Natural killer cell (primary cell): ENCODE results near the gene SH3TC2. TPM values are rescaled to one million over a fixed set of nuclear protein-coding genes. Genes with fewer than 3 reads are reported as not detected.
A peak's percentile ranks its signal among the peaks of the same experiment; 100 is the strongest.

Source experiments
- ATAC-seq, 3 donors: fragments of 150-1000 bp in 2 of 3; fragments of 200-7000 bp in 1 of 3; cut with Tn5 transposase; 1 replicate in 1 of 3; 2 replicates in 2 of 3; pipeline ENCODE4 v1.10.0; 2021; ENCODE audit warnings: mild to moderate bottlenecking in 2 of 3, moderate library complexity in 2 of 3
- DNase-seq, 2 donors: peaks; one replicate each; pipeline versions ENCODE4 v3.0.0 to v3.0.0-alpha.2; 2013 to 2021; ENCODE audit warnings: mixed read lengths in 1 of 2
- H3K27ac ChIP-seq: one replicate; pipeline ENCODE4 v1.5.1; 2013; ENCODE audit warnings: mild to moderate bottlenecking, low read length
- H3K27me3 ChIP-seq: one replicate; pipeline ENCODE4 v1.6.1; 2013; ENCODE audit warnings: low read length; ENCODE audit not compliant: control insufficient read depth, insufficient read depth
- H3K36me3 ChIP-seq: one replicate; pipeline ENCODE4 v1.6.1; 2013; ENCODE audit warnings: low read length; ENCODE audit not compliant: control insufficient read depth, insufficient read depth
- H3K4me1 ChIP-seq: one replicate; pipeline ENCODE4 v1.6.1; 2013; ENCODE audit warnings: low read length; ENCODE audit not compliant: control insufficient read depth, insufficient read depth
- H3K4me3 ChIP-seq: one replicate; pipeline ENCODE4 v1.5.1; 2013; ENCODE audit warnings: low read length
- H3K9me3 ChIP-seq: one replicate; pipeline ENCODE4 v1.6.1; 2013; ENCODE audit warnings: low read length; ENCODE audit not compliant: control insufficient read depth, insufficient read depth
- H3K27ac Mint-ChIP-seq, 2 donors: one replicate each; pipeline ENCODE4 v1.8.0; 2022; ENCODE audit warnings: mild to moderate bottlenecking in 2 of 2, mixed read lengths in 2 of 2, moderate library complexity in 1 of 2
- H3K27me3 Mint-ChIP-seq, 2 donors: one replicate each; pipeline ENCODE4 v1.8.0; 2022; ENCODE audit warnings: low read depth in 2 of 2, mixed read lengths in 2 of 2
- H3K36me3 Mint-ChIP-seq: one replicate; pipeline ENCODE4 v1.8.0; 2022; ENCODE audit warnings: mixed read lengths
- H3K4me1 Mint-ChIP-seq, 2 donors: one replicate each; pipeline ENCODE4 v1.8.0; 2022; ENCODE audit warnings: mixed read lengths in 2 of 2
- H3K4me3 Mint-ChIP-seq: one replicate; pipeline ENCODE4 v1.8.0; 2022; ENCODE audit warnings: mild to moderate bottlenecking, moderate library complexity, mixed read lengths
- H3K9me3 Mint-ChIP-seq, 2 donors: one replicate each; pipeline ENCODE4 v1.8.0; 2022; ENCODE audit warnings: mixed read lengths in 2 of 2
- WGBS: methylation state at CpG from one replicate; pipeline ENCODE4 v1.1.7; 2013; ENCODE audit warnings: missing lambda C conversion rate; ENCODE audit not compliant: insufficient coverage; 5-methylcytosine and 5-hydroxymethylcytosine counted together
- intact Hi-C: fragments of 100-400 bp; cut with micrococcal nuclease; formaldehyde crosslinking; loops from one replicate; pipeline ENCODE4 v1.14.2; 2022
- total RNA-seq, 4 donors: library from RNA; stranded (reverse); fragments of 120-200 nt in 1 of 4; gene quantifications; one replicate each; pipeline versions ENCODE4 v1.2.3 to v1.2.4, GENCODE V29; 2013 to 2022
- TF ChIP-seq, protein P1 (sequence below): fragments of 200-600 bp; IDR thresholded peaks from one replicate; pipeline ENCODE4 v1.8.0; 2022; ENCODE audit warnings: antibody characterized with exemption

SH3TC2 gene
- total RNA-seq, 3 donors from 2014 or later (not counting 1 experiment from before 2014, with no cell fraction given): 0.11 to 0.68 (median 0.58) TPM

DNA sequence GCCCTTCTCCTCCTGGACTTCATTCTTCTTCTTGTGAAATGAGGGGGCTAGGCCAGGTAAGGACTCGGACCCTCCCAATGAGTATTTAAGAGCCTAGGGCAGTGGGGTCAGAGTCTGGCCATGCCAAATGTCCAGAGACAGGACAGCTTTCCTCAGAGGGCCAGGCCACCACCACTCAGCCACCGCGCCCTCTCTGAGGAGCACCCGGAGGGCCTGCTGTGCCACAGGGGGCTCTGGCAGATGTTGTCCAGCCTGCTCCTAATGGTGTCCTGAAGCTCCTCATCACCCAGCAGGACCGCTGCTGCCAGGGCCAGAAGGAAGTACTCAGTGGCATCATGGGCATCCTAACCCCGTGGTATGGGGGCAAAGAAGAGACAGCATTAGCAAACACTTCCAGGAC is 58.3 kb downstream of the SH3TC2 start:
- intact Hi-C loops: no loop called here
- Histone ChIP-seq H3K27ac (no peak overlapping the region), H3K36me3 (no peaks in the 10 kb centered on the region), H3K4me1 (no peaks in the 10 kb centered on the region), H3K27me3 (no peaks in the 10 kb centered on the region), H3K9me3 (no peaks in the 10 kb centered on the region), H3K4me3 (no peak overlapping the region)
- TF ChIP-seq, protein P1, sequence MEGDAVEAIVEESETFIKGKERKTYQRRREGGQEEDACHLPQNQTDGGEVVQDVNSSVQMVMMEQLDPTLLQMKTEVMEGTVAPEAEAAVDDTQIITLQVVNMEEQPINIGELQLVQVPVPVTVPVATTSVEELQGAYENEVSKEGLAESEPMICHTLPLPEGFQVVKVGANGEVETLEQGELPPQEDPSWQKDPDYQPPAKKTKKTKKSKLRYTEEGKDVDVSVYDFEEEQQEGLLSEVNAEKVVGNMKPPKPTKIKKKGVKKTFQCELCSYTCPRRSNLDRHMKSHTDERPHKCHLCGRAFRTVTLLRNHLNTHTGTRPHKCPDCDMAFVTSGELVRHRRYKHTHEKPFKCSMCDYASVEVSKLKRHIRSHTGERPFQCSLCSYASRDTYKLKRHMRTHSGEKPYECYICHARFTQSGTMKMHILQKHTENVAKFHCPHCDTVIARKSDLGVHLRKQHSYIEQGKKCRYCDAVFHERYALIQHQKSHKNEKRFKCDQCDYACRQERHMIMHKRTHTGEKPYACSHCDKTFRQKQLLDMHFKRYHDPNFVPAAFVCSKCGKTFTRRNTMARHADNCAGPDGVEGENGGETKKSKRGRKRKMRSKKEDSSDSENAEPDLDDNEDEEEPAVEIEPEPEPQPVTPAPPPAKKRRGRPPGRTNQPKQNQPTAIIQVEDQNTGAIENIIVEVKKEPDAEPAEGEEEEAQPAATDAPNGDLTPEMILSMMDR: no peak
- WGBS: 89% methylated on average over 6 of the region's 6 CpGs
- no peak for DNase-seq
- no peaks in the 10 kb centered on the region for H3K36me3 Mint-ChIP-seq
- peaks cover 11 to 14% of the 10 kb centered on the region in 2 donors for H3K27me3 Mint-ChIP-seq
- no peaks in the 10 kb centered on the region for H3K9me3 Mint-ChIP-seq
- ATAC-seq: no peak
- H3K4me1 Mint-ChIP-seq: no peaks in the 10 kb centered on the region
- no peak overlapping the region for H3K4me3 Mint-ChIP-seq
- no peak overlapping the region for H3K27ac Mint-ChIP-seq

DNA sequence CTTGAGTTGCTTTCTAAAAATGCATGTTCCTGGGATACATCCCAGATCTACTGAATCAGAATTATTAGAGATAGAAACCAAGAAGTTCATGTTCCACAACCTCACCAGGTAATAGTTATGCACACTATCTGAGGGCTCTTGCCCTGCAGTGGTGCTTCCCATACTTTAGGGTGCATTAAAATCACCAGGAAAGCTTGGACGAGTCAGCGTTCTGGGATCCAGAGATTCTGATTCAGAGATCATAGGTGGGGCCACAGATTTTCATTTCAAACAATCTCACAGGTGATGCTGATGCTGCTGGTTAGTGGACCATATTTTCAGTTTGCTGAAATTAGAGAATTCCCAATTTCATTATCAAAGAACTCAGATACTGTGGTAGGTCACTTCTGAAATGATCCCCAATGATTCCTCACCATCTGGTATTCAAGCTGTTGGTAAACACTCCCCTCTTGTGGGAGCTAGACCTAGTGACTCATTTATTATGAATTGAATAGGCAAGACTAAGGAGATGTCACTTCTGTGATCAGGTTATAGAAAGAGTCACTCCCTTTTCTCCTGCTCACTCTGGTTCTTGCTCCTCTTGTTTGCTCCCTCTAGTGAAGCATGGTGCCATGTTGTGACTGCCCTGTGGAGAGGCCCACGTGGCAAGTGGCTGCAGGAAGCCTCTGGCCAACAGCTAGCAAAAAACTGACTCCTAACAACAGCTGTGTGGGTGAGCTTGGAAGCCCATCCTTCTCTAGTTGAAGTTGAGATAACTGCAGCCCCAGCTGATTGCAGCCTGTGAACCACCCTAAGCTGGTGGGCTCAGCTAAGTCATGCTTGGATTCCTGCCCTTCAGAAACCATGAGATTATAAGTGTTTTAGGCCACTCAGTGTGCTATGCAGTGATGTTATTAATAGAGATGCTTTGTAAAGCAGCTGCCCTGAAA is 59.8 kb downstream of the SH3TC2 start:
- intact Hi-C loops: no loop called here
- peak in 1 of 3 donors; percentile 31 for ATAC-seq
- H3K27ac Mint-ChIP-seq: no peak overlapping the region
- no peaks in the 10 kb centered on the region for H3K9me3 ChIP-seq
- no peak overlapping the region for H3K4me3 ChIP-seq
- H3K27me3 Mint-ChIP-seq: peaks cover 11 to 14% of the 10 kb centered on the region in 2 donors
- peaks cover 0 to 4% of the 10 kb centered on the region in 2 donors for H3K4me1 Mint-ChIP-seq
- 71% methylated on average over 3 of the region's 3 CpGs for WGBS
- TF ChIP-seq, protein P1: no peak
- no peaks in the 10 kb centered on the region for H3K4me1 ChIP-seq
- H3K9me3 Mint-ChIP-seq: no peaks in the 10 kb centered on the region
- no peak overlapping the region for H3K4me3 Mint-ChIP-seq
- H3K27ac ChIP-seq: no peak overlapping the region
- H3K36me3 Mint-ChIP-seq: no peaks in the 10 kb centered on the region
- no peaks in the 10 kb centered on the region for H3K36me3 ChIP-seq
- no peaks in the 10 kb centered on the region for H3K27me3 ChIP-seq
- no peak for DNase-seq

DNA sequence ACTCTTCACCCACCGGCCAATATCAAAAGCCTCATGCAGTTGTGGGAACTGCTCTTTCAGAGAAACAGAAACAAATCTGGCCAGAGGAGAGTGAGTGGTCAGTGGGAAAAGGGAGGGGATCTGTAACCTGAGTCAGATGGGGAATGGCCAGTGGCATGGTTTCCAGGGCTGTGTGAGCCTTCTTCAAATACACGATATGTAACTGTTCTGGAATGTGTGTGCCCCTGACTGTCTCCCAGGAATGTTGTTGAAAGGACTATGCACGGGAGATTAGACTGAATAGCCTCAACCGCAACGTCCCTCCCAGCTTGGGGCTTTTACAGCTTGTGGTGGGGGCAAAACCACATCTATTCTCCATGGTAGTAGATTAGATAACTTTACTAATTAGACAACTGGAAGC is 60.8 kb downstream of the SH3TC2 start:
- Histone ChIP-seq H3K36me3 (no peaks in the 10 kb centered on the region), H3K4me1 (no peaks in the 10 kb centered on the region), H3K27me3 (no peaks in the 10 kb centered on the region), H3K4me3 (no peak overlapping the region), H3K9me3 (no peaks in the 10 kb centered on the region), H3K27ac (no peak overlapping the region)
- ATAC-seq (no peak), DNase-seq (no peak)
- Mint-ChIP-seq H3K4me3 (no peak overlapping the region), H3K27ac (no peak overlapping the region), H3K9me3 (no peaks in the 10 kb centered on the region), H3K27me3 (peaks cover 11 to 14% of the 10 kb centered on the region in 2 donors), H3K36me3 (no peaks in the 10 kb centered on the region), H3K4me1 (peaks cover 4% of the 10 kb centered on the region in 2 donors)
- 84% methylated on average over 3 of the region's 5 CpGs for whole genome bisulfite sequencing
- TF ChIP-seq, protein P1: no peak
- intact Hi-C loops: no loop called here
